ENCODE data around the gene USP9Y. TPM values are rescaled to one million over a fixed set of nuclear protein-coding genes. Genes with fewer than 3 reads are reported as not detected.

USP9Y gene
- total and polyA plus RNA-seq, 10 of the 15 experiments (the other 5 are each of a cell fraction or from before 2014, with no cell fraction given), result 0.08 TPM; not detected in 9

DNA sequence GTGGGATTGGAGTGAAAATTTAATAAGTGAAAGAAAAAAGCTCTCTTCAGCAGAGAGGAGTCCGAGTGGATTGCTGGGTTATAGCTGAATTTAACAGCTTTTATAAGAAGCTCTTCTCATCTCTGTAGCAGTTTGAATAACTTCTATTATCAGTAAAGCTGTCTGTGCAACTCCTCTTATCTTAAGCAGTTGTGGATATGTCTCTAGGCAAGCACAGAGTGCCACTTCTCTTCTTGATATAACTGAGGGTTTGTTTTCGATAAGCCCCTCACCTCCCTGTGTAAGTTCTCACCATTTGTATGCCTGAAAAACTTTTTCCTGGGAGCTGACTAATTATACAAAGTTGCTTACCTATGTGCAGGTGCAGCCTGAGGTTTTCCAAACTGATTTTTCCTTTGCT, 43.1 kb downstream of the USP9Y start:
- Histone ChIP-seq H4K20me1 (ENCODE audit: control insufficient read depth, insufficient read depth) (no peaks in the 10 kb centered on the region), H3K27ac (ENCODE audit: control insufficient read depth, insufficient read depth) (no peak overlapping the region), H2AFZ (ENCODE audit: control insufficient read depth, low read depth, low read length) (no peak overlapping the region), H3K79me2 (ENCODE audit: control insufficient read depth, insufficient read depth, low read length) (no peaks in the 10 kb centered on the region), H3K9me3 (replicated peaks; ENCODE audit: control insufficient read depth, insufficient read depth, low read length) (no peaks in the 10 kb centered on the region), H3K4me1 (ENCODE audit: control insufficient read depth, insufficient read depth, low read length) (no peaks in the 10 kb centered on the region), H3K36me3 (ENCODE audit: control insufficient read depth in 2 of 2, insufficient read depth in 2 of 2, low read length in 1 of 2) (no peaks in the 10 kb centered on the region), H3K4me2 (ENCODE audit: control insufficient read depth, insufficient read depth) (no peak overlapping the region), H3K9ac (ENCODE audit: control insufficient read depth, insufficient read depth, low read length) (no peak overlapping the region), H3K4me3 (no peak overlapping the region), H3K27me3 (replicated peaks in 1 of 2; ENCODE audit: control insufficient read depth in 2 of 2, insufficient read depth in 2 of 2, low read length in 1 of 2) (no peaks in the 10 kb centered on the region)
- in situ Hi-C loops (cut with MboI) (no loop called here), intact Hi-C loops (cut with micrococcal nuclease; ENCODE audit: unreplicated experiment) (no loop called here)
- ChIA-PET RAD21 (ENCODE audit: unreplicated experiment) (no interaction called here), POLR2A (no interaction called here), SMC1A (ENCODE audit: uncharacterized antibody, unreplicated experiment) (no interaction called here), CTCF (no interaction called here)
- no peak for FAIRE-seq
- no peak for DNase-seq (ENCODE audit: low read depth, low spot score)
- TF ChIP-seq SMAD5 (IDR thresholded peaks at IDR 0.05; ENCODE audit: low read depth) (no peak), MYB (IDR thresholded peaks at IDR 0.05; ENCODE audit: borderline replicate concordance, low read depth, low read length) (no peak), NFIC (IDR thresholded peaks at IDR 0.05; ENCODE audit: low read depth, low read length) (no peak), MEF2A (IDR thresholded peaks at IDR 0.05; ENCODE audit: insufficient read depth, low read depth, low read length) (no peak), WRNIP1 (IDR thresholded peaks at IDR 0.05; ENCODE audit: borderline replicate concordance, low read depth, low read length) (no peak)
- no peak for ATAC-seq
- BruUV-seq (replicated peaks), result no TSS peak
- WGBS (ENCODE audit: insufficient coverage, insufficient replicate concordance, low lambda C conversion rate, missing lambda C conversion rate), result no CpG with 5 or more reads among the region's 2 CpGs

DNA sequence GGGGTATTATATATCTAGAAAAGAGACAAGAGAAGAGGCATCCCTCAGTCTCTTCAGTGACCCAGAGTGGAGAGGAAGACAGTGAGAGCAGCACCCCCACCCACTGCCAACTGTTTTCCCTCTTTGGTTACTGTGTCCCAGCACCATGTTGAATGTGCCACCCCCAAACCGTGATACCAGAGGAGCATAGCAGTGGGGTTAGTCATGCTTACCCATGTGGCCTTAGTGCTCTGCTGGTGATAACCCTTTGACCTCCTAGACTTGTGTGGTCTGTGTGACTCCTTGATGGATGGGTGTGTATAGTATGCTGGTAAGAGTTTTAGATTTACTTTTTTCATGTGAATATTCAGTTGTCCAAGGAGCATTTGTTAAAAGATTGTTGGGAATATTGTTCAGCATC, 48.3 kb downstream of the USP9Y start:
- TF ChIP-seq DPF2 (IDR thresholded peaks at IDR 0.05), result no peak
- no peak for TF ChIP-seq BRCA1 (IDR thresholded peaks at IDR 0.05; ENCODE audit: low read depth, low read length)
- no peak for TF ChIP-seq TCF12 (IDR thresholded peaks at IDR 0.05; ENCODE audit: low read depth, low read length)
- TF ChIP-seq SPI1 (IDR thresholded peaks at IDR 0.05; ENCODE audit: borderline replicate concordance, insufficient read depth, low read depth, low read length), result no peak
- no peak for TF ChIP-seq SREBF1 (IDR thresholded peaks at IDR 0.05; ENCODE audit: low read length)
- WGBS (ENCODE audit: insufficient coverage, insufficient replicate concordance, low lambda C conversion rate, missing lambda C conversion rate), result no CpG with 5 or more reads among the region's 1 CpG
- H3K79me2 ChIP-seq (ENCODE audit: control insufficient read depth, insufficient read depth, low read length), result no peaks in the 10 kb centered on the region
- in situ Hi-C loops (cut with MboI), result no loop called here
- ATAC-seq, result no peak
- no peaks in the 10 kb centered on the region for H3K4me1 ChIP-seq (ENCODE audit: control insufficient read depth, insufficient read depth, low read length)
- no peaks in the 10 kb centered on the region for H4K20me1 ChIP-seq (ENCODE audit: control insufficient read depth, insufficient read depth)
- no peak overlapping the region for H3K27ac ChIP-seq (ENCODE audit: control insufficient read depth, insufficient read depth)
- no peaks in the 10 kb centered on the region for H3K27me3 ChIP-seq (replicated peaks in 1 of 2; ENCODE audit: control insufficient read depth in 2 of 2, insufficient read depth in 2 of 2, low read length in 1 of 2)
- ChIA-PET RAD21 (ENCODE audit: unreplicated experiment) (no interaction called here), SMC1A (ENCODE audit: uncharacterized antibody, unreplicated experiment) (no interaction called here), CTCF (no interaction called here), POLR2A (no interaction called here)
- no peaks in the 10 kb centered on the region for H3K9me3 ChIP-seq (replicated peaks; ENCODE audit: control insufficient read depth, insufficient read depth, low read length)
- DNase-seq (ENCODE audit: low read depth, low spot score), result no peak
- H3K36me3 ChIP-seq (ENCODE audit: control insufficient read depth in 2 of 2, insufficient read depth in 2 of 2, low read length in 1 of 2), result no peaks in the 10 kb centered on the region
- no peak overlapping the region for H3K4me2 ChIP-seq (ENCODE audit: control insufficient read depth, insufficient read depth)
- no peak overlapping the region for H2AFZ ChIP-seq (ENCODE audit: control insufficient read depth, low read depth, low read length)
- no peak for FAIRE-seq
- intact Hi-C loops (cut with micrococcal nuclease; ENCODE audit: unreplicated experiment), result no loop called here
- H3K9ac ChIP-seq (ENCODE audit: control insufficient read depth, insufficient read depth, low read length), result no peak overlapping the region
- BruUV-seq (replicated peaks), result no TSS peak
- H3K4me3 ChIP-seq, result no peak overlapping the region

Data from GM12878 (cell line).